ENCODE results near the gene EFR3B.

DNA sequence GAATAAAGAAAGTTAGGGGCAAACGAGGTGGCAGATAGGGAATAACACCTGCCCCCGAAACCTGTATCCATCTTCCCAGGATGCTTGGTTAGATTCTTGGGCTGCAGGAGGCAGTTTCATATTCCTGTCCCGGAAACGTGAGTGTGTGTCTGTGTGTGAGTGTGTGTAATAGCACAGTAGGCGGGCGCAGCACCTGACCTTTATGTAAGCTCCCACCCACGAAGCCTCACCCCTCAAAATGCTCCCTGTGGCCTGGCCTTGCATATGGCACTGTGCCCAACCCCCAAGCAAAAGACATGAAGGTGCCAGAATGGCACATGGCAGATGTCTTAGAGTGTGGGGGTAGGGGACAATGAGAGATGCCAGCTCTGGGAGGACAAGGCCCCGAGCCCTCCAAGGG is 48.9 kb downstream of the EFR3B start:
- TF ChIP-seq POLR2A (IDR thresholded peaks at IDR 0.05; ENCODE audit: low read depth, low read length): no peak
- no peak for TF ChIP-seq POLR2AphosphoS5 (IDR thresholded peaks at IDR 0.05; ENCODE audit: low read depth, low read length)
- no peak for TF ChIP-seq PAX5 (IDR thresholded peaks at IDR 0.05; ENCODE audit: insufficient read depth, low read length, severe bottlenecking)
- TF ChIP-seq TAF1 (IDR thresholded peaks at IDR 0.05; ENCODE audit: low read depth, low read length): no peak

Data from GM12891 (cell line).